WTC11 (cell line): ENCODE results near the gene TTYH1. TPM values are rescaled to one million over a fixed set of nuclear protein-coding genes. Genes with fewer than 3 reads are reported as not detected.

Experiments used
- ATF2 ChIP-seq: sonication (generic); formaldehyde crosslinking; IDR thresholded peaks from 2 replicates; pipeline ENCODE4 v1.8.1; 2022; ENCODE audit warnings: low read depth, missing genetic modification reagents, borderline replicate concordance
- CBFB ChIP-seq: sonication (generic); formaldehyde crosslinking; IDR thresholded peaks from 2 replicates; pipeline ENCODE4 v1.8.1; 2022; ENCODE audit warnings: mild to moderate bottlenecking, low read depth, missing genetic modification reagents
- EMX1 ChIP-seq: fragments of 250-450 bp; sonication (Bioruptor Pico); IDR thresholded peaks from 2 replicates; pipeline ENCODE4 v1.8.0; 2021; ENCODE audit warnings: mild to moderate bottlenecking
- ETV6 ChIP-seq: sonication (generic); formaldehyde crosslinking; IDR thresholded peaks from 2 replicates; pipeline ENCODE4 v1.8.1; 2022; ENCODE audit warnings: mild to moderate bottlenecking, missing genetic modification reagents
- GABPB1 ChIP-seq: sonication (generic); formaldehyde crosslinking; IDR thresholded peaks from 2 replicates; pipeline ENCODE4 v1.8.1; 2023; ENCODE audit warnings: mild to moderate bottlenecking, missing genetic modification reagents
- GRHL2 ChIP-seq: fragments of 250-450 bp; sonication (Bioruptor Pico); IDR thresholded peaks from 2 replicates; pipeline ENCODE4 v1.8.0; 2022; ENCODE audit warnings: mild to moderate bottlenecking, moderate library complexity; ENCODE audit not compliant: insufficient replicate concordance, severe bottlenecking
- GTF2I ChIP-seq: fragments of 250-450 bp; sonication (Bioruptor Pico); conservative IDR thresholded peaks from 2 replicates; pipeline ENCODE4 v1.4.0; 2021; ENCODE audit warnings: mild to moderate bottlenecking
- IRF2 ChIP-seq: sonication (generic); formaldehyde crosslinking; IDR thresholded peaks from 2 replicates; pipeline ENCODE4 v1.8.0; 2022; ENCODE audit warnings: low read depth, missing genetic modification reagents, borderline replicate concordance
- JAZF1 ChIP-seq: fragments of 250-450 bp; sonication (Bioruptor Pico); IDR thresholded peaks from 2 replicates; pipeline ENCODE4 v1.9.0; 2021; ENCODE audit warnings: moderate library complexity, mild to moderate bottlenecking, inconsistent platforms
- JUN ChIP-seq: sonication (generic); formaldehyde crosslinking; IDR thresholded peaks from 2 replicates; pipeline ENCODE4 v1.8.0; 2023; ENCODE audit warnings: mild to moderate bottlenecking, missing genetic modification reagents
- MYBL2 ChIP-seq: sonication (generic); formaldehyde crosslinking; IDR thresholded peaks from 2 replicates; pipeline ENCODE4 v1.8.1; 2023; ENCODE audit warnings: mild to moderate bottlenecking, moderate library complexity, missing genetic modification reagents
- NR3C1 ChIP-seq: sonication (generic); formaldehyde crosslinking; conservative IDR thresholded peaks from 2 replicates; pipeline ENCODE4 v1.8.1; 2023; ENCODE audit warnings: low read depth, mild to moderate bottlenecking, missing genetic modification reagents
- OVOL2 ChIP-seq: fragments of 250-450 bp; sonication (Bioruptor Pico); IDR thresholded peaks from 2 replicates; pipeline ENCODE4 v1.9.0; 2021; ENCODE audit warnings: mild to moderate bottlenecking, borderline replicate concordance
- RELA ChIP-seq: sonication (generic); formaldehyde crosslinking; IDR thresholded peaks from 2 replicates; pipeline ENCODE4 v1.8.1; 2022; ENCODE audit warnings: missing genetic modification reagents, mild to moderate bottlenecking, borderline replicate concordance
- SMAD3 ChIP-seq: sonication (generic); formaldehyde crosslinking; IDR thresholded peaks from 2 replicates; pipeline ENCODE4 v1.8.0; 2022; ENCODE audit warnings: missing genetic modification reagents, mild to moderate bottlenecking, borderline replicate concordance
- SMAD4 ChIP-seq: sonication (generic); formaldehyde crosslinking; IDR thresholded peaks from 2 replicates; pipeline ENCODE4 v1.8.0; 2022; ENCODE audit warnings: mild to moderate bottlenecking, missing genetic modification reagents
- TEAD4 ChIP-seq: sonication (generic); formaldehyde crosslinking; IDR thresholded peaks from 2 replicates; pipeline ENCODE4 v1.8.0; 2022; ENCODE audit warnings: mild to moderate bottlenecking, missing genetic modification reagents
- TP53 ChIP-seq: sonication (generic); formaldehyde crosslinking; IDR thresholded peaks from 2 replicates; pipeline ENCODE4 v1.8.1; 2023; ENCODE audit warnings: mild to moderate bottlenecking, missing genetic modification reagents
- USF1 ChIP-seq: sonication (generic); formaldehyde crosslinking; IDR thresholded peaks from 2 replicates; pipeline ENCODE4 v1.8.0; 2022; ENCODE audit warnings: mild to moderate bottlenecking, missing genetic modification reagents
- ZBTB21 ChIP-seq: sonication (generic); formaldehyde crosslinking; IDR thresholded peaks from 2 replicates; pipeline ENCODE4 v1.8.1; 2023; ENCODE audit warnings: mild to moderate bottlenecking, missing genetic modification reagents, borderline replicate concordance
- ZNF281 ChIP-seq: sonication (generic); formaldehyde crosslinking; IDR thresholded peaks from 2 replicates; pipeline ENCODE4 v1.8.0; 2023; ENCODE audit warnings: mild to moderate bottlenecking, missing genetic modification reagents
- ZNF317 ChIP-seq: sonication (generic); formaldehyde crosslinking; IDR thresholded peaks from 2 replicates; pipeline ENCODE4 v1.8.1; 2023; ENCODE audit warnings: low read depth, mild to moderate bottlenecking, moderate library complexity, missing genetic modification reagents, borderline replicate concordance
- ZNF671 ChIP-seq: fragments of 250-450 bp; sonication (Bioruptor Pico); IDR thresholded peaks from 2 replicates; pipeline ENCODE4 v1.8.0; 2021; ENCODE audit warnings: mild to moderate bottlenecking
- total RNA-seq: library from RNA; stranded (reverse); gene quantifications from 3 replicates; pipeline ENCODE4 v1.2.3, GENCODE V29; 2021
- TF ChIP-seq, protein P1 (sequence below): fragments of 250-450 bp; sonication (Bioruptor Pico); IDR thresholded peaks from 2 replicates; pipeline ENCODE4 v2.1.2; 2022; ENCODE audit warnings: mild to moderate bottlenecking, moderate library complexity
- TF ChIP-seq, protein P2 (sequence below): fragments of 250-450 bp; sonication (Bioruptor Pico); IDR thresholded peaks from 2 replicates; pipeline ENCODE4 v1.9.0; 2021; ENCODE audit warnings: mild to moderate bottlenecking
- TF ChIP-seq, protein P3 (sequence below): sonication (generic); formaldehyde crosslinking; IDR thresholded peaks from 2 replicates; pipeline ENCODE4 v1.8.0; 2022; ENCODE audit warnings: mild to moderate bottlenecking, missing genetic modification reagents
- TF ChIP-seq, protein P4 (sequence below): sonication (generic); formaldehyde crosslinking; IDR thresholded peaks from 2 replicates; pipeline ENCODE4 v1.8.1; 2022; ENCODE audit warnings: mild to moderate bottlenecking, moderate library complexity, missing genetic modification reagents

TTYH1 gene
- total RNA-seq, 1 experiment from 2014 or later = 37.1 TPM

DNA sequence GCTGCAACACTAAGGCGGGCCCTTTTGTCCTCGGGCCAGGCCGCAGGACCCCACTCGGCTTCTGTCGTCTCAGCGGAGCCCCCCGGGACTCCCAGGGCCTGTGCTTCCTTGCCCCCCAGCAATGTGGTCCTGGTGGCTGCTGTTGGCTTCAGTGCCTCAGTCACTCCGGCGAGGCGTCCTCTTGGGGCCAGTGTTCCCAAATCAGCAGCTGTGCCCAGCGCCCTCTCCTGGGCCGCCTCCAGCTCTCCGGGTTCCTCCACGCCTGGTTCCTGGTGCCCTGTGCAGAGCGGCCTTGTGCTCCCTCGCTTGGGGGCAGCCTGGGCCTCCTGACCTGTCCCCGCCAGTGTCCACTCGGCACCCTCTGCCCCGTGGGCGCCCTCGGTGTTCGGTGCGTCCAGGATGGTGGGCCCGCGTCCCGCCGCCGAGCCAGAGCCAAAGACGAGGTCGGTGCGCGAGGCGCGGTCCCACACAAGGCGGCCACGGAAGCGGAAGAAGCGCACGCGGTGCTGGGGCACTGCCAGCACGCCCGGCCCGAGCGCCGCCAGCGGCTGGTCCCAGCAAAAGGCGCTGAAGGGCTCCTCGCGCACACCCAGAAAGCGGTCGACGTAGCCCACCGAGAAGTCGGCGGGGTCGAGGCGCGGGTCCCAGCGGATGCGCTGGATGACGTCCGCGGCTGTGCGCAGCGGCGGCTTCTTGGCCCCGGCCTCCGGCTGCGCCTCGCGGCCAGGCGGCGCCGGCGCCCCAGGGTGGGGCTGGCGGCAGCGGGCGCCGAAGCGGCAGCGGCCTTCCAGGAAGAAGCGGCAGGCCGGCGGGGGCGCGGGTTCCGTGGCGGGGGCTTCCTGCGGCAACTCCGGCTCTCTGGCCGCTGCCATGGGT, 47.6 kb downstream of the TTYH1 start (continued):
- TF ChIP-seq ZNF281 = peak; percentile 74; the same call in 1 of the 2 replicates
- TF ChIP-seq ATF2 (CRISPR knock-in tag) = peak; percentile 23; the same call in 1 of the 2 replicates
- peak; percentile 40; the same call in 1 of the 2 replicates for TF ChIP-seq SMAD3 (CRISPR knock-in tag)
- TF ChIP-seq GRHL2 = no peak
- TF ChIP-seq USF1 (CRISPR knock-in tag) = peak; percentile 58; the same call in 1 of the 2 replicates
- TF ChIP-seq JAZF1 (CRISPR knock-in tag) = no peak
- TF ChIP-seq, protein P1, sequence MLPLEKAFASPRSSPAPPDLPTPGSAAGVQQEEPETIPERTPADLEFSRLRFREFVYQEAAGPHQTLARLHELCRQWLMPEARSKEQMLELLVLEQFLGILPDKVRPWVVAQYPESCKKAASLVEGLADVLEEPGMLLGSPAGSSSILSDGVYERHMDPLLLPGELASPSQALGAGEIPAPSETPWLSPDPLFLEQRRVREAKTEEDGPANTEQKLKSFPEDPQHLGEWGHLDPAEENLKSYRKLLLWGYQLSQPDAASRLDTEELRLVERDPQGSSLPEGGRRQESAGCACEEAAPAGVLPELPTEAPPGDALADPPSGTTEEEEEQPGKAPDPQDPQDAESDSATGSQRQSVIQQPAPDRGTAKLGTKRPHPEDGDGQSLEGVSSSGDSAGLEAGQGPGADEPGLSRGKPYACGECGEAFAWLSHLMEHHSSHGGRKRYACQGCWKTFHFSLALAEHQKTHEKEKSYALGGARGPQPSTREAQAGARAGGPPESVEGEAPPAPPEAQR (CRISPR knock-in tag) = no peak
- TF ChIP-seq ZNF317 (CRISPR knock-in tag) = no peak; the same call in 1 of the 2 replicates
- peak; percentile 23; the same call in 1 of the 2 replicates for TF ChIP-seq RELA
- TF ChIP-seq SMAD4 (CRISPR knock-in tag) = peak; percentile 66; the same call in 1 of the 2 replicates
- peak; percentile 64; the same call in 1 of the 2 replicates for TF ChIP-seq CBFB (CRISPR knock-in tag)
- 0 out of 2 replicates have a peak, but pooled peaks have one; percentile 9 for TF ChIP-seq ZNF671 (CRISPR knock-in tag)
- TF ChIP-seq EMX1 (CRISPR knock-in tag) = 0 out of 2 replicates have a peak, but pooled peaks have one; percentile 59
- TF ChIP-seq, protein P2, sequence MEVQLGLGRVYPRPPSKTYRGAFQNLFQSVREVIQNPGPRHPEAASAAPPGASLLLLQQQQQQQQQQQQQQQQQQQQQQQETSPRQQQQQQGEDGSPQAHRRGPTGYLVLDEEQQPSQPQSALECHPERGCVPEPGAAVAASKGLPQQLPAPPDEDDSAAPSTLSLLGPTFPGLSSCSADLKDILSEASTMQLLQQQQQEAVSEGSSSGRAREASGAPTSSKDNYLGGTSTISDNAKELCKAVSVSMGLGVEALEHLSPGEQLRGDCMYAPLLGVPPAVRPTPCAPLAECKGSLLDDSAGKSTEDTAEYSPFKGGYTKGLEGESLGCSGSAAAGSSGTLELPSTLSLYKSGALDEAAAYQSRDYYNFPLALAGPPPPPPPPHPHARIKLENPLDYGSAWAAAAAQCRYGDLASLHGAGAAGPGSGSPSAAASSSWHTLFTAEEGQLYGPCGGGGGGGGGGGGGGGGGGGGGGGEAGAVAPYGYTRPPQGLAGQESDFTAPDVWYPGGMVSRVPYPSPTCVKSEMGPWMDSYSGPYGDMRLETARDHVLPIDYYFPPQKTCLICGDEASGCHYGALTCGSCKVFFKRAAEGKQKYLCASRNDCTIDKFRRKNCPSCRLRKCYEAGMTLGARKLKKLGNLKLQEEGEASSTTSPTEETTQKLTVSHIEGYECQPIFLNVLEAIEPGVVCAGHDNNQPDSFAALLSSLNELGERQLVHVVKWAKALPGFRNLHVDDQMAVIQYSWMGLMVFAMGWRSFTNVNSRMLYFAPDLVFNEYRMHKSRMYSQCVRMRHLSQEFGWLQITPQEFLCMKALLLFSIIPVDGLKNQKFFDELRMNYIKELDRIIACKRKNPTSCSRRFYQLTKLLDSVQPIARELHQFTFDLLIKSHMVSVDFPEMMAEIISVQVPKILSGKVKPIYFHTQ (CRISPR knock-in tag) = 0 out of 2 replicates have a peak, but pooled peaks have one; percentile 24
- peak; percentile 93 for TF ChIP-seq NR3C1 (CRISPR knock-in tag)
- TF ChIP-seq OVOL2 (CRISPR knock-in tag) = no peak
- TF ChIP-seq IRF2 (CRISPR knock-in tag) = peak; percentile 54; the same call in 1 of the 2 replicates
- peak; percentile 77; the same call in 1 of the 2 replicates for TF ChIP-seq TEAD4 (CRISPR knock-in tag)
- TF ChIP-seq, protein P3, sequence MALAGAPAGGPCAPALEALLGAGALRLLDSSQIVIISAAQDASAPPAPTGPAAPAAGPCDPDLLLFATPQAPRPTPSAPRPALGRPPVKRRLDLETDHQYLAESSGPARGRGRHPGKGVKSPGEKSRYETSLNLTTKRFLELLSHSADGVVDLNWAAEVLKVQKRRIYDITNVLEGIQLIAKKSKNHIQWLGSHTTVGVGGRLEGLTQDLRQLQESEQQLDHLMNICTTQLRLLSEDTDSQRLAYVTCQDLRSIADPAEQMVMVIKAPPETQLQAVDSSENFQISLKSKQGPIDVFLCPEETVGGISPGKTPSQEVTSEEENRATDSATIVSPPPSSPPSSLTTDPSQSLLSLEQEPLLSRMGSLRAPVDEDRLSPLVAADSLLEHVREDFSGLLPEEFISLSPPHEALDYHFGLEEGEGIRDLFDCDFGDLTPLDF (CRISPR knock-in tag) = no peak
- TF ChIP-seq TP53 (CRISPR knock-in tag) = peak; percentile 93
- no peak; the same call in 1 of the 2 replicates for TF ChIP-seq GABPB1 (CRISPR knock-in tag)
- TF ChIP-seq ZBTB21 (CRISPR knock-in tag) = peak; percentile 93
- TF ChIP-seq MYBL2 (CRISPR knock-in tag) = peak; percentile 94
- TF ChIP-seq JUN (CRISPR knock-in tag) = peak; percentile 82; the same call in 1 of the 2 replicates
- no peak for TF ChIP-seq GTF2I (CRISPR knock-in tag)
- peak; percentile 69 for TF ChIP-seq ETV6 (CRISPR knock-in tag)
- TF ChIP-seq, protein P4, sequence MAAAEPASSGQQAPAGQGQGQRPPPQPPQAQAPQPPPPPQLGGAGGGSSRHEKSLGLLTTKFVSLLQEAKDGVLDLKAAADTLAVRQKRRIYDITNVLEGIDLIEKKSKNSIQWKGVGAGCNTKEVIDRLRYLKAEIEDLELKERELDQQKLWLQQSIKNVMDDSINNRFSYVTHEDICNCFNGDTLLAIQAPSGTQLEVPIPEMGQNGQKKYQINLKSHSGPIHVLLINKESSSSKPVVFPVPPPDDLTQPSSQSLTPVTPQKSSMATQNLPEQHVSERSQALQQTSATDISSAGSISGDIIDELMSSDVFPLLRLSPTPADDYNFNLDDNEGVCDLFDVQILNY (CRISPR knock-in tag) = peak; percentile 71; the same call in 1 of the 2 replicates
